T-cell (primary cell): ENCODE measurements around the gene ITGA2. TPM values are rescaled to one million over a fixed set of nuclear protein-coding genes. Genes with fewer than 3 reads are reported as not detected.

Experiments
- ATAC-seq, 4 experiments: fragments of 200-7000 bp in 3 of 4; fragments of 150-1000 bp in 1 of 4; cut with Tn5 transposase; replicated peaks in 1 of 4; 1 replicate in 3 of 4; 2 replicates in 1 of 4; pipeline ENCODE4 v1.10.0; 2021; ENCODE audit warnings: moderate library complexity in 3 of 4, mild to moderate bottlenecking in 2 of 4, moderate number of reproducible peaks in 1 of 4
- CTCF ChIA-PET, 2 donors: fragments of 300-600 bp; sonication (Branson Sonifier 250); formaldehyde crosslinking; loops; one replicate each; lab custom pipeline; 2022; ENCODE audit warnings: antibody characterized with exemption in 2 of 2; lab: Charles Lee
- POLR2A ChIA-PET, 2 donors: fragments of 300-600 bp; sonication (Branson Sonifier 250); formaldehyde crosslinking; loops; one replicate each; lab custom pipeline; 2022; ENCODE audit warnings: antibody characterized with exemption in 2 of 2; lab: Charles Lee
- DNase-seq, 35 experiments: peaks; one replicate each; pipeline versions ENCODE4 v3.0.0 to v3.0.0-alpha.2; 2013 to 2023
- H3K27ac ChIP-seq: one replicate; pipeline ENCODE4 v1.5.1; 2013; ENCODE audit warnings: low read length
- H3K27me3 ChIP-seq, 2 experiments: replicated peaks in 1 of 2; 1 replicate in 1 of 2; 2 replicates in 1 of 2; pipeline versions ENCODE4 v1.6.1 to v1.7.0; 2013; ENCODE audit warnings: low read length in 1 of 2, mixed read lengths in 1 of 2; ENCODE audit not compliant: control insufficient read depth in 2 of 2, insufficient read depth in 2 of 2; ENCODE audit errors: extremely low read depth in 1 of 2
- H3K36me3 ChIP-seq, 2 donors: 1 replicate in 1 of 2; 2 replicates in 1 of 2; pipeline versions ENCODE4 v1.6.1 to v1.7.0; 2013; ENCODE audit warnings: low read length in 1 of 2; ENCODE audit not compliant: control insufficient read depth in 2 of 2, insufficient read depth in 1 of 2; ENCODE audit errors: extremely low read depth in 1 of 2
- H3K4me1 ChIP-seq, 2 experiments: 1 replicate in 1 of 2; 2 replicates in 1 of 2; pipeline versions ENCODE4 v1.6.1 to v1.7.0; 2013; ENCODE audit warnings: low read length in 2 of 2, mixed read lengths in 1 of 2; ENCODE audit not compliant: insufficient read depth in 2 of 2, control insufficient read depth in 1 of 2; ENCODE audit errors: extremely low read depth in 1 of 2
- H3K4me3 ChIP-seq, 2 donors: 1 replicate in 1 of 2; 2 replicates in 1 of 2; pipeline versions ENCODE4 v1.5.1 to v1.7.0; 2013; ENCODE audit warnings: mild to moderate bottlenecking in 2 of 2, low read length in 1 of 2, moderate library complexity in 1 of 2; ENCODE audit not compliant: control insufficient read depth in 1 of 2; ENCODE audit errors: extremely low read depth in 1 of 2
- H3K9me3 ChIP-seq: 2 replicates; pipeline ENCODE4 v1.7.0; 2013
- H3K27ac Mint-ChIP-seq, 2 donors: one replicate each; pipeline ENCODE4 v1.8.0; 2020 to 2021; ENCODE audit warnings: mild to moderate bottlenecking in 2 of 2, mixed read lengths in 2 of 2
- H3K27me3 Mint-ChIP-seq, 2 donors: one replicate each; pipeline ENCODE4 v1.8.0; 2021 to 2022; ENCODE audit warnings: mixed read lengths in 2 of 2
- H3K36me3 Mint-ChIP-seq: one replicate; pipeline ENCODE4 v1.8.0; 2021; ENCODE audit warnings: mixed read lengths
- H3K4me1 Mint-ChIP-seq, 3 donors: one replicate each; pipeline ENCODE4 v1.8.0; 2020 to 2022; ENCODE audit warnings: mixed read lengths in 3 of 3, mild to moderate bottlenecking in 1 of 3
- H3K4me3 Mint-ChIP-seq, 3 donors: one replicate each; pipeline ENCODE4 v1.8.0; 2020 to 2022; ENCODE audit warnings: mild to moderate bottlenecking in 3 of 3, mixed read lengths in 3 of 3, moderate library complexity in 3 of 3
- H3K9me3 Mint-ChIP-seq, 3 donors: one replicate each; pipeline ENCODE4 v1.8.0; 2020 to 2022; ENCODE audit warnings: mixed read lengths in 3 of 3
- WGBS: methylation state at CpG from one replicate; pipeline ENCODE4 v1.1.5; 2013; ENCODE audit warnings: missing lambda C conversion rate; ENCODE audit not compliant: insufficient coverage; 5-methylcytosine and 5-hydroxymethylcytosine counted together
- total RNA-seq, 35 experiments: library from RNA in 6 of 35; stranded (reverse) in 6 of 35; fragments of 120-200 nt in 1 of 35; gene quantifications; one replicate each; pipeline versions ENCODE4 v1.2.1 to v1.2.4 and lab custom pipeline; 2013 to 2026

Gene ITGA2
- total RNA-seq, 5 donors from 2014 or later (not counting 1 experiment from before 2014, with no cell fraction given): 0.16 to 1.5 (median 0.51) TPM

GRCh38 chr5:52985306-52985705, 3.8 kb upstream of the ITGA2 start:
- ChIA-PET POLR2A (interaction anchor here in 1 of 2 donors (0.6 kb wide), 1 partner anchor 1274 kb away, joined by 3 read pairs; no protein-coding TSS in a partner anchor), CTCF (no interaction called here)
- 100% methylated on average over 1 of the region's 3 CpGs for WGBS
- Mint-ChIP-seq H3K9me3 (no peaks in the 10 kb centered on the region), H3K27ac (no peak overlapping the region), H3K4me1 (peaks cover 8 to 22% (median 22%) of the 10 kb centered on the region in 3 donors), H3K27me3 (peaks cover 21 to 27% of the 10 kb centered on the region in 2 donors), H3K4me3 (no peak overlapping the region), H3K36me3 (no peaks in the 10 kb centered on the region)
- H3K4me1 ChIP-seq: peaks cover 3 to 16% of the 10 kb centered on the region in 2 experiments
- H3K27me3 ChIP-seq: peaks cover 0 to 18% of the 10 kb centered on the region in 2 experiments
- ATAC-seq (no peak), DNase-seq (no peak)
- no peak overlapping the region for H3K4me3 ChIP-seq
- H3K9me3 ChIP-seq: no peaks in the 10 kb centered on the region
- no peaks in the 10 kb centered on the region for H3K36me3 ChIP-seq
- H3K27ac ChIP-seq: no peak overlapping the region

GRCh38 chr5:52987711-52988331, 1.3 kb upstream of the ITGA2 start:
- WGBS: 71% methylated on average over 1 of the region's 4 CpGs
- peaks cover 8 to 22% (median 22%) of the 10 kb centered on the region in 3 donors for H3K4me1 Mint-ChIP-seq
- Histone ChIP-seq H3K36me3 (no peaks in the 10 kb centered on the region), H3K27ac (no peak overlapping the region), H3K4me3 (no peak overlapping the region), H3K4me1 (peaks cover 3 to 16% of the 10 kb centered on the region in 2 experiments), H3K9me3 (no peaks in the 10 kb centered on the region), H3K27me3 (peaks cover 0 to 15% of the 10 kb centered on the region in 2 experiments)
- peak overlapping the region; percentile 17 to 38 for H3K27ac Mint-ChIP-seq
- DNase-seq (peak in 1 of 35 experiments; percentile 14), ATAC-seq (peak in 2 of 4 experiments; percentile 20 to 28)
- peak overlapping the region; percentile 65 to 75 (median 73) for H3K4me3 Mint-ChIP-seq
- peaks cover 21 to 25% of the 10 kb centered on the region in 2 donors for H3K27me3 Mint-ChIP-seq
- H3K36me3 Mint-ChIP-seq: no peaks in the 10 kb centered on the region
- ChIA-PET POLR2A (no interaction called here), CTCF (interaction anchor here in 1 of 2 donors (0.7 kb wide), 1 partner anchor 39 kb away, joined by 7 read pairs; no protein-coding TSS in a partner anchor)
- no peaks in the 10 kb centered on the region for H3K9me3 Mint-ChIP-seq

GRCh38 chr5:52988335-52989024, 672 bp upstream of the ITGA2 start:
- no peaks in the 10 kb centered on the region for H3K36me3 ChIP-seq
- Mint-ChIP-seq H3K27ac (no peak overlapping the region), H3K4me3 (peak overlapping the region; percentile 65 to 75 (median 73)), H3K27me3 (peaks cover 17 to 25% of the 10 kb centered on the region in 2 donors), H3K36me3 (no peaks in the 10 kb centered on the region), H3K9me3 (no peaks in the 10 kb centered on the region), H3K4me1 (peaks cover 8 to 22% (median 22%) of the 10 kb centered on the region in 3 donors)
- POLR2A ChIA-PET: no interaction called here
- H3K4me1 ChIP-seq: peaks cover 3 to 16% of the 10 kb centered on the region in 2 experiments
- H3K27me3 ChIP-seq: peaks cover 0 to 15% of the 10 kb centered on the region in 2 experiments
- 3% methylated on average over 12 of the region's 16 CpGs for WGBS
- H3K9me3 ChIP-seq: no peaks in the 10 kb centered on the region
- CTCF ChIA-PET: interaction anchor here in 1 of 2 donors (0.7 kb wide), 1 partner anchor 40 kb away, joined by 7 read pairs; no protein-coding TSS in a partner anchor
- H3K27ac ChIP-seq: no peak overlapping the region
- DNase-seq (peak in 2 of 35 experiments; percentile 2 to 6), ATAC-seq (peak in 3 of 4 experiments; percentile 35 to 46 (median 44))
- peak overlapping the region; percentile 77 to 84 for H3K4me3 ChIP-seq

- DNase-seq: peak in 22 of 35 experiments; percentile 1 to 39 (median 13)
- ChIA-PET CTCF (interaction anchor here (0.6 to 1.1 kb wide), 4 partner anchors 41 to 104 kb away, joined by 5 to 10 read pairs (median 5); no protein-coding TSS in a partner anchor), POLR2A (interaction anchor here in 1 of 2 donors (0.5 to 0.6 kb wide), 2 partner anchors 56 to 104 kb away, joined by 3 to 8 read pairs; no protein-coding TSS in a partner anchor)
- Mint-ChIP-seq H3K4me3 (peak overlapping the region; percentile 68 to 78 (median 75)), H3K36me3 (no peaks in the 10 kb centered on the region), H3K4me1 (peaks cover 8 to 22% (median 22%) of the 10 kb centered on the region in 3 donors), H3K27me3 (peaks cover 17 to 25% of the 10 kb centered on the region in 2 donors), H3K9me3 (no peaks in the 10 kb centered on the region), H3K27ac (no peak overlapping the region)
- Histone ChIP-seq H3K4me3 (peak overlapping the region; percentile 77 to 84), H3K36me3 (no peaks in the 10 kb centered on the region), H3K4me1 (peaks cover 3 to 16% of the 10 kb centered on the region in 2 experiments), H3K27me3 (peaks cover 0 to 15% of the 10 kb centered on the region in 2 experiments), H3K9me3 (no peaks in the 10 kb centered on the region), H3K27ac (no peak overlapping the region)
- peak; percentile 38 to 77 (median 46) for ATAC-seq
- 3% methylated on average over 14 of the region's 27 CpGs for WGBS
Observed at GRCh38 chr5:52989781-52990527, 802 bp downstream of the ITGA2 start.

- Mint-ChIP-seq H3K27me3 (peaks cover 17 to 25% of the 10 kb centered on the region in 2 donors), H3K9me3 (no peaks in the 10 kb centered on the region), H3K36me3 (no peaks in the 10 kb centered on the region), H3K4me1 (peaks cover 8 to 22% (median 22%) of the 10 kb centered on the region in 3 donors), H3K27ac (no peak overlapping the region), H3K4me3 (peak overlapping the region in 1 of 3 donors; percentile 75)
- no peak overlapping the region for H3K27ac ChIP-seq
- ChIA-PET POLR2A (interaction anchor here in 1 of 2 donors (0.6 kb wide), 1 partner anchor 57 kb away, joined by 8 read pairs; no protein-coding TSS in a partner anchor), CTCF (interaction anchor here (0.6 to 1.2 kb wide), 5 partner anchors 11 to 103 kb away, joined by 3 to 10 read pairs (median 5); no protein-coding TSS in a partner anchor)
- no peak for ATAC-seq
- H3K4me3 ChIP-seq: no peak overlapping the region
- H3K4me1 ChIP-seq: peaks cover 3 to 16% of the 10 kb centered on the region in 2 experiments
- 100% methylated on average over 1 of the region's 4 CpGs for WGBS
- H3K27me3 ChIP-seq: peaks cover 0 to 15% of the 10 kb centered on the region in 2 experiments
- H3K36me3 ChIP-seq: no peaks in the 10 kb centered on the region
- H3K9me3 ChIP-seq: no peaks in the 10 kb centered on the region
- no peak for DNase-seq
Observed at GRCh38 chr5:52990528-52990925, 1.4 kb downstream of the ITGA2 start.
